ENCODE results near the gene SLC9A7.

Gene SLC9A7

DNA sequence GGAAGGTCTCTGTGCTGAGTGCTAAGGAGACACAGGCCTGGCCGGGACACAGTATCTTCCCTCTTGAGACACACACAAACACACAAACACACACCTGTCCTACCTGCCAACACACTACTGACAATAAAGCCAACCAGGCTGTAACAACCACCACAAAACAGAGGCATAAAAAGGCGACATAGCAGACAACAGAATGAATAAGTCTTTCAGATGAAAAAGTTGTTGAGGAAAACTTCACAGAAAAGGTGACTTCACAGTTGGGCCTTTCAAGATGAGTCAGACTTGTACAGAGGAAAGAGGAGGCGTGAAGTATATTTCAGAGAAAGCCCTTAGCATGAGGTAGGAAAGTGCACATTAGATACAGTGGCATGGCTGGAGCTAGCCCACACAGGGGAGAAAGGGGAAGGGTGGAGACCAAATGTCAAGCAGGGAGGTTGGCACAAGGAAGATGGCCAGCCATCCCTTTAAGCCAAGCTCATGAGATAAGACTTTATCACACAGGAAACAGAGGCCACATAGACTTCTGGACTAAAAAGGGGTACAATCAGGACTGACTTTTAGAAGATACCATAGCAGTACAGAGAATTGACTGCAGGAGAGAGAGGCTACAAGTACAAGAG, 54.0 kb downstream of the SLC9A7 start:
- Histone ChIP-seq H4K20me1 (ENCODE audit: insufficient read depth, low read length) (no peaks in the 10 kb centered on the region), H3K79me2 (ENCODE audit: low read length) (no peaks in the 10 kb centered on the region), H3K27ac (ENCODE audit: low read length) (no peak overlapping the region), H3K9ac (ENCODE audit: low read length) (no peak overlapping the region), H3K9me3 (replicated peaks; ENCODE audit: insufficient read depth, low read length) (no peaks in the 10 kb centered on the region), H3F3A (ENCODE audit: insufficient read depth, low read length) (no peaks in the 10 kb centered on the region), H3K36me3 (replicated peaks; ENCODE audit: insufficient read depth, low read length) (no peaks in the 10 kb centered on the region), H2AFZ (ENCODE audit: low read length) (no peak overlapping the region), H3K4me3 (ENCODE audit: low read length) (no peak overlapping the region), H3K4me1 (ENCODE audit: low read length) (no peaks in the 10 kb centered on the region), H3K9me2 (replicated peaks; ENCODE audit: insufficient read depth, low read length) (no peaks in the 10 kb centered on the region), H3K27me3 (replicated peaks; ENCODE audit: insufficient read depth, low read length) (no peaks in the 10 kb centered on the region), H3K4me2 (ENCODE audit: low read depth, low read length) (no peak overlapping the region)
- TF ChIP-seq EZH2 (optimal IDR thresholded peaks at IDR 0.05; ENCODE audit: low read depth, low read length) (no peak), EZH2phosphoT487 (IDR thresholded peaks at IDR 0.05; ENCODE audit: low read length) (no peak)
- TF ChIP-seq, protein P1, sequence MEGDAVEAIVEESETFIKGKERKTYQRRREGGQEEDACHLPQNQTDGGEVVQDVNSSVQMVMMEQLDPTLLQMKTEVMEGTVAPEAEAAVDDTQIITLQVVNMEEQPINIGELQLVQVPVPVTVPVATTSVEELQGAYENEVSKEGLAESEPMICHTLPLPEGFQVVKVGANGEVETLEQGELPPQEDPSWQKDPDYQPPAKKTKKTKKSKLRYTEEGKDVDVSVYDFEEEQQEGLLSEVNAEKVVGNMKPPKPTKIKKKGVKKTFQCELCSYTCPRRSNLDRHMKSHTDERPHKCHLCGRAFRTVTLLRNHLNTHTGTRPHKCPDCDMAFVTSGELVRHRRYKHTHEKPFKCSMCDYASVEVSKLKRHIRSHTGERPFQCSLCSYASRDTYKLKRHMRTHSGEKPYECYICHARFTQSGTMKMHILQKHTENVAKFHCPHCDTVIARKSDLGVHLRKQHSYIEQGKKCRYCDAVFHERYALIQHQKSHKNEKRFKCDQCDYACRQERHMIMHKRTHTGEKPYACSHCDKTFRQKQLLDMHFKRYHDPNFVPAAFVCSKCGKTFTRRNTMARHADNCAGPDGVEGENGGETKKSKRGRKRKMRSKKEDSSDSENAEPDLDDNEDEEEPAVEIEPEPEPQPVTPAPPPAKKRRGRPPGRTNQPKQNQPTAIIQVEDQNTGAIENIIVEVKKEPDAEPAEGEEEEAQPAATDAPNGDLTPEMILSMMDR (IDR thresholded peaks at IDR 0.05; ENCODE audit: low read length) = no peak
- no peak for DNase-seq

DNA sequence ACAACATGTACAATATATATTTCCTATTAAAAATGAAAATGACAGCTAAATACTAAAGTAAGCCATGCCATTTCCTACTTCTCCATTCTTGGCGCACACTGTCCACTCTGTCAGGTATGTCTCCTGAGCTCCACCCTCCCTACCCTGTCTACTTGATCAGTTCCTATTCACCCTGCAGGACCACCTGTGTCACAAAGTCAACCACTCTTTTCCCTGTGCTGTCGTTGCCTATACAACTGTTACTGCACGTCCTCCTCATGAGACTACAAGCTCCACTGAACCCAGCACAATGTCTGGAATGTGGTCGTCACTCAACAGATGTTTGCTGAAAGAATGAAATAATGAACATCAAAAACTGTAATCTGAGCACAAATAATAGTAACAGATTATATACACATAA, 54.9 kb downstream of the SLC9A7 start:
- Histone ChIP-seq H3K9me3 (replicated peaks; ENCODE audit: insufficient read depth, low read length) (no peaks in the 10 kb centered on the region), H3K4me1 (ENCODE audit: low read length) (no peaks in the 10 kb centered on the region), H3K9ac (ENCODE audit: low read length) (no peak overlapping the region), H3K79me2 (ENCODE audit: low read length) (no peaks in the 10 kb centered on the region), H3K4me2 (ENCODE audit: low read depth, low read length) (no peak overlapping the region), H2AFZ (ENCODE audit: low read length) (no peak overlapping the region), H4K20me1 (ENCODE audit: insufficient read depth, low read length) (no peaks in the 10 kb centered on the region), H3K36me3 (replicated peaks; ENCODE audit: insufficient read depth, low read length) (no peaks in the 10 kb centered on the region), H3K27me3 (replicated peaks; ENCODE audit: insufficient read depth, low read length) (no peaks in the 10 kb centered on the region), H3K4me3 (ENCODE audit: low read length) (no peak overlapping the region), H3K9me2 (replicated peaks; ENCODE audit: insufficient read depth, low read length) (no peaks in the 10 kb centered on the region), H3K27ac (ENCODE audit: low read length) (no peak overlapping the region), H3F3A (ENCODE audit: insufficient read depth, low read length) (no peaks in the 10 kb centered on the region)
- TF ChIP-seq EZH2 (optimal IDR thresholded peaks at IDR 0.05; ENCODE audit: low read depth, low read length) (no peak), EZH2phosphoT487 (IDR thresholded peaks at IDR 0.05; ENCODE audit: low read length) (no peak)
- TF ChIP-seq, protein P1 (IDR thresholded peaks at IDR 0.05; ENCODE audit: low read length) = no peak
- no peak for DNase-seq

DNA sequence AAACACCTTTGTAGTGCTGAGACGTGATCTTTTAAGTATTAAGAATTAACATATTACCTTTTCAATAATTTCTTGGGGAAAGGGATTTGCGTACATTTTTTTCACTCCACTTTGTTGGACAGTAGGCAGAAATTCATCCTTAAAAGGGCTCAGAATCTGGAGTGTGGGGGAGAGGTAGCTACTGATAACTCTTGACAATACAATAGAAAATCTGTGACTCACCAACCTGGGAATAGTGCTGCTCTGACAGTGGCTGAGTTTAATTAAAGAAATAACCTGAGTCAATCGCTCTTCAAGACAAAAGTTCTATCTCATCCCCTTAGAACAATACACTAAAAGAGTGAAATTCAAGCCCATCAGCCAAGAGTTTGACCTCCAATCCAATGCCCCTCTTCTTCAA, 60.2 kb downstream of the SLC9A7 start:
- Histone ChIP-seq H3K9ac (ENCODE audit: low read length) (no peak overlapping the region), H3K4me2 (ENCODE audit: low read depth, low read length) (no peak overlapping the region), H3K27ac (ENCODE audit: low read length) (no peak overlapping the region), H3F3A (ENCODE audit: insufficient read depth, low read length) (no peaks in the 10 kb centered on the region), H3K79me2 (ENCODE audit: low read length) (no peaks in the 10 kb centered on the region), H3K4me3 (ENCODE audit: low read length) (no peak overlapping the region), H2AFZ (ENCODE audit: low read length) (no peak overlapping the region), H3K9me3 (replicated peaks; ENCODE audit: insufficient read depth, low read length) (no peaks in the 10 kb centered on the region), H3K4me1 (ENCODE audit: low read length) (no peaks in the 10 kb centered on the region), H3K36me3 (replicated peaks; ENCODE audit: insufficient read depth, low read length) (no peaks in the 10 kb centered on the region), H3K27me3 (replicated peaks; ENCODE audit: insufficient read depth, low read length) (no peaks in the 10 kb centered on the region), H4K20me1 (ENCODE audit: insufficient read depth, low read length) (no peaks in the 10 kb centered on the region), H3K9me2 (replicated peaks; ENCODE audit: insufficient read depth, low read length) (no peaks in the 10 kb centered on the region)
- no peak for DNase-seq
- TF ChIP-seq, protein P1 (IDR thresholded peaks at IDR 0.05; ENCODE audit: low read length) = no peak

Measured in MM.1S (cell line).